ENCODE results near the gene GNAT3. TPM values are rescaled to one million over a fixed set of nuclear protein-coding genes. Genes with fewer than 3 reads are reported as not detected.

GNAT3 gene
- total RNA-seq, 1 experiment from 2014 or later: not detected

GRCh38 chr7:80528689-80529088 is 16.8 kb upstream of the GNAT3 start:
- RAD21 ChIA-PET (ENCODE audit: low non-redundant PET in 1 of 2, low total read pairs in 2 of 2, uncharacterized antibody in 2 of 2, unreplicated experiment in 2 of 2): no interaction called here
- Histone ChIP-seq H3K79me2 (ENCODE audit: insufficient read depth, low read length) (no peaks in the 10 kb centered on the region), H3K4me2 (ENCODE audit: low read length) (no peak overlapping the region), H3K27ac (ENCODE audit: low read depth, low read length) (no peak overlapping the region), H3K27me3 (ENCODE audit: insufficient read depth, low read length) (no peaks in the 10 kb centered on the region), H4K20me1 (ENCODE audit: insufficient read depth) (no peaks in the 10 kb centered on the region), H3K9me2 (ENCODE audit: insufficient read depth) (no peaks in the 10 kb centered on the region), H3K9me3 (ENCODE audit: control insufficient read depth in 1 of 2, insufficient read depth in 1 of 2, low read depth in 1 of 2, low read length in 2 of 2) (no peaks in the 10 kb centered on the region), H3K4me1 (ENCODE audit: control insufficient read depth in 1 of 2, insufficient read depth in 2 of 2, low read length in 2 of 2) (no peaks in the 10 kb centered on the region), H2AFZ (ENCODE audit: low read depth, low read length, poor library complexity, severe bottlenecking) (no peak overlapping the region), H3K9ac (ENCODE audit: low read length) (no peak overlapping the region), H3K4me3 (replicated peaks in 1 of 2; ENCODE audit: low read depth in 1 of 2, low read length in 2 of 2) (no peak overlapping the region), H3K36me3 (ENCODE audit: control insufficient read depth in 1 of 2, insufficient read depth in 2 of 2, low read length in 2 of 2) (no peaks in the 10 kb centered on the region)
- CTCF ChIA-PET: no interaction called here
- POLR2A ChIA-PET: no interaction called here
- ATAC-seq (no peak), DNase-seq (ENCODE audit: low read depth, low spot score) (no peak)
- intact Hi-C loops (cut with micrococcal nuclease): no loop called here
- no TSS peak for BruUV-seq (replicated peaks)
- TF ChIP-seq MAX (IDR thresholded peaks at IDR 0.05) (no peak), ZFX (IDR thresholded peaks at IDR 0.05) (no peak), POLR2A (IDR thresholded peaks at IDR 0.05; ENCODE audit: borderline replicate concordance, extremely low read depth, insufficient read depth, insufficient read length) (no peak), SP1 (IDR thresholded peaks at IDR 0.05; ENCODE audit: low read depth) (no peak), EGR1 (IDR thresholded peaks at IDR 0.05; ENCODE audit: low read depth) (no peak), POLR2AphosphoS5 (IDR thresholded peaks at IDR 0.05; ENCODE audit: low read depth, low read length) (no peak)

GRCh38 chr7:80526472-80526871 is 14.6 kb upstream of the GNAT3 start:
- no peaks in the 10 kb centered on the region for H3K36me3 ChIP-seq (ENCODE audit: control insufficient read depth in 1 of 2, insufficient read depth in 2 of 2, low read length in 2 of 2)
- H3K4me2 ChIP-seq (ENCODE audit: low read length): no peak overlapping the region
- ATAC-seq (no peak), DNase-seq (ENCODE audit: low read depth, low spot score) (no peak)
- no peak overlapping the region for H3K4me3 ChIP-seq (replicated peaks in 1 of 2; ENCODE audit: low read depth in 1 of 2, low read length in 2 of 2)
- H3K79me2 ChIP-seq (ENCODE audit: insufficient read depth, low read length): no peaks in the 10 kb centered on the region
- H3K4me1 ChIP-seq (ENCODE audit: control insufficient read depth in 1 of 2, insufficient read depth in 2 of 2, low read length in 2 of 2): no peaks in the 10 kb centered on the region
- no peak overlapping the region for H2AFZ ChIP-seq (ENCODE audit: low read depth, low read length, poor library complexity, severe bottlenecking)
- intact Hi-C loops (cut with micrococcal nuclease): no loop called here
- POLR2A ChIA-PET: no interaction called here
- H3K9me3 ChIP-seq (ENCODE audit: control insufficient read depth in 1 of 2, insufficient read depth in 1 of 2, low read depth in 1 of 2, low read length in 2 of 2): no peaks in the 10 kb centered on the region
- RAD21 ChIA-PET (ENCODE audit: low non-redundant PET in 1 of 2, low total read pairs in 2 of 2, uncharacterized antibody in 2 of 2, unreplicated experiment in 2 of 2): no interaction called here
- H3K27ac ChIP-seq (ENCODE audit: low read depth, low read length): no peak overlapping the region
- no TSS peak for BruUV-seq (replicated peaks)
- H3K9ac ChIP-seq (ENCODE audit: low read length): no peak overlapping the region
- H3K27me3 ChIP-seq (ENCODE audit: insufficient read depth, low read length): no peaks in the 10 kb centered on the region
- no peaks in the 10 kb centered on the region for H4K20me1 ChIP-seq (ENCODE audit: insufficient read depth)
- no peaks in the 10 kb centered on the region for H3K9me2 ChIP-seq (ENCODE audit: insufficient read depth)
- CTCF ChIA-PET: no interaction called here
- TF ChIP-seq ZNF274 (IDR thresholded peaks at IDR 0.05; ENCODE audit: low read depth, low read length) (no peak), EZH2 (IDR thresholded peaks at IDR 0.05) (no peak), SP1 (IDR thresholded peaks at IDR 0.05; ENCODE audit: low read depth) (no peak), CBX3 (IDR thresholded peaks at IDR 0.05; ENCODE audit: low read depth) (no peak), CEBPB (IDR thresholded peaks at IDR 0.05; ENCODE audit: low read depth) (no peak), POLR2A (IDR thresholded peaks at IDR 0.05; ENCODE audit: borderline replicate concordance, extremely low read depth, insufficient read depth, insufficient read length) (no peak), RAD21 (IDR thresholded peaks at IDR 0.05; ENCODE audit: low read depth) (no peak), EZH2phosphoT487 (IDR thresholded peaks at IDR 0.05; ENCODE audit: borderline replicate concordance) (no peak), EGR1 (IDR thresholded peaks at IDR 0.05; ENCODE audit: low read depth) (no peak), FOSL1 (IDR thresholded peaks at IDR 0.05; ENCODE audit: low read depth) (no peak), TCF7L2 (IDR thresholded peaks at IDR 0.05; ENCODE audit: borderline replicate concordance, extremely low read depth, insufficient read depth, insufficient read length) (no peak), POLR2AphosphoS5 (IDR thresholded peaks at IDR 0.05; ENCODE audit: low read depth, low read length) (no peak), REST (IDR thresholded peaks at IDR 0.05; ENCODE audit: low read depth) (no peak), ATF3 (IDR thresholded peaks at IDR 0.05) (no peak)
- TF ChIP-seq, protein P1, sequence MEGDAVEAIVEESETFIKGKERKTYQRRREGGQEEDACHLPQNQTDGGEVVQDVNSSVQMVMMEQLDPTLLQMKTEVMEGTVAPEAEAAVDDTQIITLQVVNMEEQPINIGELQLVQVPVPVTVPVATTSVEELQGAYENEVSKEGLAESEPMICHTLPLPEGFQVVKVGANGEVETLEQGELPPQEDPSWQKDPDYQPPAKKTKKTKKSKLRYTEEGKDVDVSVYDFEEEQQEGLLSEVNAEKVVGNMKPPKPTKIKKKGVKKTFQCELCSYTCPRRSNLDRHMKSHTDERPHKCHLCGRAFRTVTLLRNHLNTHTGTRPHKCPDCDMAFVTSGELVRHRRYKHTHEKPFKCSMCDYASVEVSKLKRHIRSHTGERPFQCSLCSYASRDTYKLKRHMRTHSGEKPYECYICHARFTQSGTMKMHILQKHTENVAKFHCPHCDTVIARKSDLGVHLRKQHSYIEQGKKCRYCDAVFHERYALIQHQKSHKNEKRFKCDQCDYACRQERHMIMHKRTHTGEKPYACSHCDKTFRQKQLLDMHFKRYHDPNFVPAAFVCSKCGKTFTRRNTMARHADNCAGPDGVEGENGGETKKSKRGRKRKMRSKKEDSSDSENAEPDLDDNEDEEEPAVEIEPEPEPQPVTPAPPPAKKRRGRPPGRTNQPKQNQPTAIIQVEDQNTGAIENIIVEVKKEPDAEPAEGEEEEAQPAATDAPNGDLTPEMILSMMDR (IDR thresholded peaks at IDR 0.05 in 2 of 3, conservative IDR thresholded peaks at IDR 0.05 in 1 of 3; ENCODE audit: borderline replicate concordance in 1 of 3, insufficient read depth in 1 of 3, low read depth in 2 of 3, low read length in 2 of 3): no peak

All from HCT116 (cell line).